HepG2 (cell line): ENCODE data around the gene MDH1. TPM values are rescaled to one million over a fixed set of nuclear protein-coding genes. Genes with fewer than 3 reads are reported as not detected.

ENCODE experiments used
- ATAC-seq: fragments of 200-7000 bp; cut with Tn5 transposase; 3 replicates; pipeline ENCODE4 v1.9.1; 2020; ENCODE audit warnings: mild to moderate bottlenecking, moderate library complexity
- BruUV-seq: library from RNA; stranded (reverse); fragments of 400-500 nt; replicated peaks from 2 replicates; lab custom pipeline; 2021; lab: Mats Ljungman, UMichigan
- CTCF ChIA-PET: fragments of 300-600 bp; formaldehyde crosslinking; extraction: SDS; loops from one replicate; lab custom pipeline; 2021; ENCODE audit warnings: low total read pairs, inconsistent platforms, low intra/inter-chr PET ratio; lab: Yijun Ruan, JAX
- POLR2A ChIA-PET: fragments of 350-600 bp; sonication (Branson Sonifier 250); formaldehyde crosslinking; loops from one replicate; lab custom pipeline; 2020; ENCODE audit warnings: antibody characterized with exemption, inconsistent platforms; lab: Yijun Ruan, JAX
- DNase-seq: peaks from one replicate; pipeline ENCODE4 v3.0.0-alpha.2; 2015; ENCODE audit warnings: low spot score
- FAIRE-seq: peaks from 3 replicates; lab custom pipeline; 2011; peaks lifted over from hg19 to GRCh38; lab: Jason Lieb, UNC
- H2AFZ ChIP-seq: one replicate; pipeline ENCODE4 v1.6.1; 2011; ENCODE audit warnings: low read length, inconsistent platforms
- H3K27ac ChIP-seq: fragments of 300-600 bp; 3 replicates; pipeline ENCODE4 v1.8.0; 2011; ENCODE audit warnings: mixed run types, mild to moderate bottlenecking, mixed read lengths, low read length, inconsistent platforms; ENCODE audit not compliant: insufficient read depth; ENCODE audit errors: extremely low read length
- H3K27me3 ChIP-seq, 2 experiments: fragments of 200-600 bp in 1 of 2; 2 replicates in 1 of 2; 3 replicates in 1 of 2; pipeline versions ENCODE4 v1.6.0 to v1.8.0; 2011; ENCODE audit warnings: low read length in 2 of 2, mild to moderate bottlenecking in 2 of 2, moderate library complexity in 2 of 2, inconsistent platforms in 1 of 2; ENCODE audit not compliant: insufficient read depth in 2 of 2, control insufficient read depth in 1 of 2
- H3K36me3 ChIP-seq, 2 experiments: fragments of 200-600 bp in 1 of 2; replicated peaks in 1 of 2; 2 replicates in 1 of 2; 3 replicates in 1 of 2; pipeline versions ENCODE4 v1.5.1 to v1.8.0; 2011; ENCODE audit warnings: low read length in 2 of 2, inconsistent platforms in 1 of 2; ENCODE audit not compliant: insufficient read depth in 2 of 2, control insufficient read depth in 1 of 2
- H3K4me1 ChIP-seq: 2 replicates; pipeline ENCODE4 v1.5.1; 2012; ENCODE audit warnings: low read length, inconsistent platforms; ENCODE audit not compliant: insufficient read depth
- H3K4me2 ChIP-seq: 2 replicates; pipeline ENCODE4 v1.6.0; 2011; ENCODE audit warnings: low read depth, low read length, inconsistent platforms
- H3K4me3 ChIP-seq, 3 experiments: fragments of 200-600 bp in 1 of 3; sonication (generic), shearing (Covaris generic) in 1 of 3; replicated peaks in 1 of 3; 2 replicates each; pipeline ENCODE4 v1.5.1; 2011 to 2016; ENCODE audit warnings: low read length in 3 of 3, inconsistent platforms in 2 of 3, low read depth in 2 of 3, mild to moderate bottlenecking in 2 of 3, control low read depth in 1 of 3, mixed read lengths in 1 of 3; ENCODE audit not compliant: insufficient read depth in 1 of 3
- H3K79me2 ChIP-seq: one replicate; pipeline ENCODE4 v1.6.1; 2011; ENCODE audit warnings: low read length, inconsistent platforms; ENCODE audit not compliant: insufficient read depth
- H3K9ac ChIP-seq: 2 replicates; pipeline ENCODE4 v1.6.0; 2011; ENCODE audit warnings: mild to moderate bottlenecking, low read depth, low read length, inconsistent platforms; ENCODE audit not compliant: insufficient read depth
- H3K9me3 ChIP-seq: 2 replicates; pipeline ENCODE4 v1.5.1; 2012; ENCODE audit warnings: mild to moderate bottlenecking, low read length
- H4K20me1 ChIP-seq: 2 replicates; pipeline ENCODE4 v1.6.0; 2011; ENCODE audit warnings: inconsistent platforms, mild to moderate bottlenecking, low read length, moderate library complexity; ENCODE audit not compliant: insufficient read depth
- HNRNPUL1 ChIP-seq: fragments of 200-400 bp; formaldehyde crosslinking; IDR thresholded peaks from 2 replicates; pipeline ENCODE4 v1.6.1; 2017; ENCODE audit warnings: low read depth, mild to moderate bottlenecking, low read length, moderate library complexity
- NFE2 ChIP-seq: sonication (generic); formaldehyde crosslinking; IDR thresholded peaks from 2 replicates; pipeline ENCODE4 v1.4.0; 2020; ENCODE audit warnings: missing genetic modification reagents
- NFKBIZ ChIP-seq: IDR thresholded peaks from 2 replicates; pipeline ENCODE4 v1.6.1; 2018; ENCODE audit warnings: missing genetic modification reagents, missing compliant biosample characterization
- PLRG1 ChIP-seq: fragments of 450-650 bp; conservative IDR thresholded peaks from 2 replicates; pipeline ENCODE4 v1.6.1; 2016
- SATB2 ChIP-seq: sonication (generic); formaldehyde crosslinking; IDR thresholded peaks from 2 replicates; pipeline ENCODE4 v1.5.0; 2020; ENCODE audit warnings: missing genetic modification reagents
- SIX1 ChIP-seq: sonication (generic); formaldehyde crosslinking; IDR thresholded peaks from 2 replicates; pipeline ENCODE4 v1.4.0; 2020; ENCODE audit warnings: missing genetic modification reagents, borderline replicate concordance
- TCF7 ChIP-seq: sonication (generic); IDR thresholded peaks from 2 replicates; pipeline ENCODE4 v1.6.1; 2016; ENCODE audit warnings: antibody characterized with exemption, low read depth
- TMF1 ChIP-seq: sonication (generic); formaldehyde crosslinking; IDR thresholded peaks from 2 replicates; pipeline ENCODE4 v1.8.1; 2022; ENCODE audit warnings: low read depth, missing genetic modification reagents
- ZBTB14 ChIP-seq: sonication (generic); formaldehyde crosslinking; IDR thresholded peaks from 2 replicates; pipeline ENCODE4 v1.4.0; 2020; ENCODE audit warnings: missing genetic modification reagents
- ZBTB44 ChIP-seq: sonication (generic); formaldehyde crosslinking; IDR thresholded peaks from 2 replicates; pipeline ENCODE4 v1.4.0; 2020; ENCODE audit warnings: missing genetic modification reagents
- ZMAT3 ChIP-seq: sonication (generic); formaldehyde crosslinking; conservative IDR thresholded peaks from 2 replicates; pipeline ENCODE4 v1.7.0; 2021; ENCODE audit warnings: missing genetic modification reagents
- ZNF343 ChIP-seq: sonication (generic); formaldehyde crosslinking; IDR thresholded peaks from 2 replicates; pipeline ENCODE4 v1.4.0; 2020; ENCODE audit warnings: mild to moderate bottlenecking, missing genetic modification reagents
- WGBS: methylation state at CpG from one replicate; pipeline ENCODE4 v1.1.6; 2017; ENCODE audit warnings: low lambda C conversion rate; 5-methylcytosine and 5-hydroxymethylcytosine counted together
- in situ Hi-C: cut with HindIII; loops from 2 replicates; pipeline ENCODE4 v1.10.0; 2017; ENCODE audit warnings: low pct_unique_long_range_greater_than_20kb; ENCODE audit not compliant: extremely low pct_ligation_motif_present
- intact Hi-C: fragments of 100-400 bp; cut with micrococcal nuclease; formaldehyde crosslinking; loops from one replicate; pipeline ENCODE4 v1.10.0; 2022; ENCODE audit not compliant: unreplicated experiment
- polyA plus RNA-seq, 8 experiments: library from polyadenylated mRNA; depleted of rRNA in 3 of 8; stranded (reverse) in 7 of 8; unstranded in 1 of 8; fragments of >200 nt; fragmentation: Illumina TruSeq in 4 of 8; extraction: Trizol in 4 of 8; gene quantifications; 2 replicates each; pipeline versions ENCODE4 v1.2.1 to v1.2.3, GENCODE V29; 2011 to 2016; ENCODE audit warnings: low read depth in 4 of 8, missing spikeins in 1 of 8, mixed read lengths in 1 of 8; ENCODE audit not compliant: insufficient read depth in 1 of 8
- total RNA-seq, 5 experiments: library from RNA; depleted of rRNA; stranded (reverse); fragments of >200 nt; fragmentation: Illumina TruSeq; extraction: Trizol; gene quantifications; 2 replicates each; pipeline ENCODE4 v1.2.3, GENCODE V29; 2016; ENCODE audit warnings: low read depth in 1 of 5
- TF ChIP-seq, protein P1 (sequence below): sonication (generic); formaldehyde crosslinking; IDR thresholded peaks from 2 replicates; pipeline ENCODE4 v1.5.0; 2020; ENCODE audit warnings: mild to moderate bottlenecking, missing genetic modification reagents, borderline replicate concordance

Gene MDH1
- total and polyA plus RNA-seq, 2 of the 13 experiments (the other 11 are each of a cell fraction or from before 2014, with no cell fraction given) = 293 to 415 TPM

DNA sequence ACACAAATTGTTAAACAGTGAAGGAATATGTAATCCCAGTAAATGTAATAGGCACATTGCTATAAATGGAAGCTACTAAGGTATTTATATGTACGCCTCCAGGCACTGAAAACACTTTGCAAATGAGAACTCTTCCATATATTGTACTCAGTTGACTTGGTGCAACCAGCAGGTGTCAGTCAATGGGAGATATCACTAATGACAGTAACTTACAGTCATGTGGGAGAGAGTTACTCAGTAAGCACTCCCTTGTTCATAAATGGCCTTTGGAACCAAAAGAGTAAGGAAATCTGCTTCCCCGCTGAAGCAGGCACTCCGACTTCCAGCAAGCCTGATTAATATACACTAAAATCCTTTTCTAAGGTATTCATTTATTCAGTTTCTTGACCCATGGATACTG lies 5.9 kb downstream of the MDH1 start (continued):
- TF ChIP-seq ZBTB44 (CRISPR knock-in tag) (no peak), NFE2 (no peak), ZNF343 (CRISPR knock-in tag) (0 out of 2 replicates have a peak, but pooled peaks have one; percentile 80), HNRNPUL1 (no peak), ZMAT3 (CRISPR knock-in tag) (no peak), ZBTB14 (no peak), TMF1 (no peak)

GRCh38 chr2:63596401-63596883 lies 7.7 kb downstream of the MDH1 start:
- intact Hi-C loops (no loop called here), in situ Hi-C loops (loop anchor here (10.0 kb wide), 1 partner anchor 278 kb away; no protein-coding TSS in a partner anchor)
- Histone ChIP-seq H3K27me3 (no peaks in the 10 kb centered on the region), H3K79me2 (peaks cover 43% of the 10 kb centered on the region), H4K20me1 (peaks cover 3% of the 10 kb centered on the region), H3K9ac (no peak overlapping the region), H2AFZ (no peak overlapping the region), H3K4me1 (peaks cover 45% of the 10 kb centered on the region), H3K9me3 (no peaks in the 10 kb centered on the region), H3K27ac (peak overlapping the region; percentile 65), H3K36me3 (peaks cover 10 to 53% of the 10 kb centered on the region in 2 experiments; a peak in 4 of 5 replicates), H3K4me2 (peak overlapping the region; percentile 35), H3K4me3 (no peak overlapping the region)
- 23% methylated on average over 2 of the region's 2 CpGs for WGBS
- FAIRE-seq (no peak), DNase-seq (peak; percentile 80), ATAC-seq (peak; percentile 92)
- ChIA-PET CTCF (no interaction called here), POLR2A (interaction anchor here (2.2 kb wide), 1 partner anchor 8 kb away, joined by 14 read pairs; the partner anchor contains the start of genes MDH1 and WDPCP)
- no TSS peak for BruUV-seq
- no peak for TF ChIP-seq SATB2 (CRISPR knock-in tag)
- TF ChIP-seq, protein P1, sequence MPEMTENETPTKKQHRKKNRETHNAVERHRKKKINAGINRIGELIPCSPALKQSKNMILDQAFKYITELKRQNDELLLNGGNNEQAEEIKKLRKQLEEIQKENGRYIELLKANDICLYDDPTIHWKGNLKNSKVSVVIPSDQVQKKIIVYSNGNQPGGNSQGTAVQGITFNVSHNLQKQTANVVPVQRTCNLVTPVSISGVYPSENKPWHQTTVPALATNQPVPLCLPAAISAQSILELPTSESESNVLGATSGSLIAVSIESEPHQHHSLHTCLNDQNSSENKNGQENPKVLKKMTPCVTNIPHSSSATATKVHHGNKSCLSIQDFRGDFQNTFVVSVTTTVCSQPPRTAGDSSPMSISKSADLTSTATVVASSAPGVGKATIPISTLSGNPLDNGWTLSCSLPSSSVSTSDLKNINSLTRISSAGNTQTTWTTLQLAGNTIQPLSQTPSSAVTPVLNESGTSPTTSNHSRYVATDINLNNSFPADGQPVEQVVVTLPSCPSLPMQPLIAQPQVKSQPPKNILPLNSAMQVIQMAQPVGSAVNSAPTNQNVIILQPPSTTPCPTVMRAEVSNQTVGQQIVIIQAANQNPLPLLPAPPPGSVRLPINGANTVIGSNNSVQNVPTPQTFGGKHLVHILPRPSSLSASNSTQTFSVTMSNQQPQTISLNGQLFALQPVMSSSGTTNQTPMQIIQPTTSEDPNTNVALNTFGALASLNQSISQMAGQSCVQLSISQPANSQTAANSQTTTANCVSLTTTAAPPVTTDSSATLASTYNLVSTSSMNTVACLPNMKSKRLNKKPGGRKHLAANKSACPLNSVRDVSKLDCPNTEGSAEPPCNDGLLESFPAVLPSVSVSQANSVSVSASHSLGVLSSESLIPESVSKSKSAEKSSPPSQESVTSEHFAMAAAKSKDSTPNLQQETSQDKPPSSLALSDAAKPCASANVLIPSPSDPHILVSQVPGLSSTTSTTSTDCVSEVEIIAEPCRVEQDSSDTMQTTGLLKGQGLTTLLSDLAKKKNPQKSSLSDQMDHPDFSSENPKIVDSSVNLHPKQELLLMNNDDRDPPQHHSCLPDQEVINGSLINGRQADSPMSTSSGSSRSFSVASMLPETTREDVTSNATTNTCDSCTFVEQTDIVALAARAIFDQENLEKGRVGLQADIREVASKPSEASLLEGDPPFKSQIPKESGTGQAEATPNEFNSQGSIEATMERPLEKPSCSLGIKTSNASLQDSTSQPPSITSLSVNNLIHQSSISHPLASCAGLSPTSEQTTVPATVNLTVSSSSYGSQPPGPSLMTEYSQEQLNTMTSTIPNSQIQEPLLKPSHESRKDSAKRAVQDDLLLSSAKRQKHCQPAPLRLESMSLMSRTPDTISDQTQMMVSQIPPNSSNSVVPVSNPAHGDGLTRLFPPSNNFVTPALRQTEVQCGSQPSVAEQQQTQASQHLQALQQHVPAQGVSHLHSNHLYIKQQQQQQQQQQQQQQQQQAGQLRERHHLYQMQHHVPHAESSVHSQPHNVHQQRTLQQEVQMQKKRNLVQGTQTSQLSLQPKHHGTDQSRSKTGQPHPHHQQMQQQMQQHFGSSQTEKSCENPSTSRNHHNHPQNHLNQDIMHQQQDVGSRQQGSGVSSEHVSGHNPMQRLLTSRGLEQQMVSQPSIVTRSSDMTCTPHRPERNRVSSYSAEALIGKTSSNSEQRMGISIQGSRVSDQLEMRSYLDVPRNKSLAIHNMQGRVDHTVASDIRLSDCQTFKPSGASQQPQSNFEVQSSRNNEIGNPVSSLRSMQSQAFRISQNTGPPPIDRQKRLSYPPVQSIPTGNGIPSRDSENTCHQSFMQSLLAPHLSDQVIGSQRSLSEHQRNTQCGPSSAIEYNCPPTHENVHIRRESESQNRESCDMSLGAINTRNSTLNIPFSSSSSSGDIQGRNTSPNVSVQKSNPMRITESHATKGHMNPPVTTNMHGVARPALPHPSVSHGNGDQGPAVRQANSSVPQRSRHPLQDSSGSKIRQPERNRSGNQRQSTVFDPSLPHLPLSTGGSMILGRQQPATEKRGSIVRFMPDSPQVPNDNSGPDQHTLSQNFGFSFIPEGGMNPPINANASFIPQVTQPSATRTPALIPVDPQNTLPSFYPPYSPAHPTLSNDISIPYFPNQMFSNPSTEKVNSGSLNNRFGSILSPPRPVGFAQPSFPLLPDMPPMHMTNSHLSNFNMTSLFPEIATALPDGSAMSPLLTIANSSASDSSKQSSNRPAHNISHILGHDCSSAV (CRISPR knock-in tag) = no peak
- TF ChIP-seq TCF7 = peak; percentile 32; the same call in 1 of the 2 replicates
- no peak for TF ChIP-seq PLRG1
- TF ChIP-seq SIX1 (CRISPR knock-in tag) = peak; percentile 17; the same call in 1 of the 2 replicates
- TF ChIP-seq NFKBIZ (CRISPR knock-in tag) = no peak
